ENCODE measurements around the gene PTTG1IP. TPM values are rescaled to one million over a fixed set of nuclear protein-coding genes. Genes with fewer than 3 reads are reported as not detected.
A peak's percentile ranks its signal among the peaks of the same experiment; 100 is the strongest.

Gene PTTG1IP
- total RNA-seq, 1 experiment from 2014 or later, result 96.0 TPM

DNA sequence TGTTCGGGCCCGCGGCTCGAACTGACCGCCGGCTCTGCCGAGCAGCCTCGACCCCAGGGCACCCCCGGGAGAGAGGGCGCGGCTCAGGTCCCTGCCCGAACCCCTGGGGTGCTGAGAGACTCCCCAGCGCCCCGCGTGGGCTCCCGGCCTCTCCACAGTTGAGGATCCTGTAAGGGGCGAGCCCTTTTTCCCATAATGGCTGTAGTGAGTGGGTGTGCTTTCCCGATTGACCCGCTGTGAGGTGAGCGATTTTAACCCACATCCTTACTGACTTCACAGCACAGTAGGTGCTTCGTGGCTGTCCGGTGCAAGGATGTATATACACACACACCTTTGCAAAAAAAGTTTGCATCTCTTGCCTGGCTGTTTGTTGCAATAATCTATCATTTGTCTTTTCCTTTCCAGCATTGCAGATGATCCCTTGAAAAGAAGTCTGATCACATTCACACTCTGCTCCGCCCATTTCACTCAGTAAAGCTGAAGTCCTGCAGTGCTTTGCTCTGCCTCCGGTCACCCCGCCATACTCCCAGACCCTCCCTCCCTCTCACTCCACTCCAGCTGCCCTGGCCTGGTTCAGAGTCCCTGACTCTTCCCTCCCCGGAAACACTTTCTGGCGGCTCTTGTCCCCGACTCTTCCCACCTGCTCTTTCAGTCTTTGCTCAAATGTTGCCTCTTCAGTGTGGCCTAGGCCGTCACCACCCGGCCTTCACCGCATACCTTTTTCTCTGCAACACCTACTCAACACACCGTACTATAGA is 70.9 kb downstream of the PTTG1IP start:
- TF ChIP-seq, protein P1, sequence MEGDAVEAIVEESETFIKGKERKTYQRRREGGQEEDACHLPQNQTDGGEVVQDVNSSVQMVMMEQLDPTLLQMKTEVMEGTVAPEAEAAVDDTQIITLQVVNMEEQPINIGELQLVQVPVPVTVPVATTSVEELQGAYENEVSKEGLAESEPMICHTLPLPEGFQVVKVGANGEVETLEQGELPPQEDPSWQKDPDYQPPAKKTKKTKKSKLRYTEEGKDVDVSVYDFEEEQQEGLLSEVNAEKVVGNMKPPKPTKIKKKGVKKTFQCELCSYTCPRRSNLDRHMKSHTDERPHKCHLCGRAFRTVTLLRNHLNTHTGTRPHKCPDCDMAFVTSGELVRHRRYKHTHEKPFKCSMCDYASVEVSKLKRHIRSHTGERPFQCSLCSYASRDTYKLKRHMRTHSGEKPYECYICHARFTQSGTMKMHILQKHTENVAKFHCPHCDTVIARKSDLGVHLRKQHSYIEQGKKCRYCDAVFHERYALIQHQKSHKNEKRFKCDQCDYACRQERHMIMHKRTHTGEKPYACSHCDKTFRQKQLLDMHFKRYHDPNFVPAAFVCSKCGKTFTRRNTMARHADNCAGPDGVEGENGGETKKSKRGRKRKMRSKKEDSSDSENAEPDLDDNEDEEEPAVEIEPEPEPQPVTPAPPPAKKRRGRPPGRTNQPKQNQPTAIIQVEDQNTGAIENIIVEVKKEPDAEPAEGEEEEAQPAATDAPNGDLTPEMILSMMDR (IDR thresholded peaks at IDR 0.05), result 0 out of 2 replicates have a peak, but pooled peaks have one; percentile 18
- TF ChIP-seq, protein P2, sequence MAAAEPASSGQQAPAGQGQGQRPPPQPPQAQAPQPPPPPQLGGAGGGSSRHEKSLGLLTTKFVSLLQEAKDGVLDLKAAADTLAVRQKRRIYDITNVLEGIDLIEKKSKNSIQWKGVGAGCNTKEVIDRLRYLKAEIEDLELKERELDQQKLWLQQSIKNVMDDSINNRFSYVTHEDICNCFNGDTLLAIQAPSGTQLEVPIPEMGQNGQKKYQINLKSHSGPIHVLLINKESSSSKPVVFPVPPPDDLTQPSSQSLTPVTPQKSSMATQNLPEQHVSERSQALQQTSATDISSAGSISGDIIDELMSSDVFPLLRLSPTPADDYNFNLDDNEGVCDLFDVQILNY (CRISPR knock-in tag; IDR thresholded peaks at IDR 0.05), result no peak
- TF ChIP-seq, protein P3, sequence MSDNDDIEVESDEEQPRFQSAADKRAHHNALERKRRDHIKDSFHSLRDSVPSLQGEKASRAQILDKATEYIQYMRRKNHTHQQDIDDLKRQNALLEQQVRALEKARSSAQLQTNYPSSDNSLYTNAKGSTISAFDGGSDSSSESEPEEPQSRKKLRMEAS (CRISPR knock-in tag; IDR thresholded peaks at IDR 0.05), result 0 out of 2 replicates have a peak, but pooled peaks have one; percentile 29
- TF ChIP-seq, protein P4, sequence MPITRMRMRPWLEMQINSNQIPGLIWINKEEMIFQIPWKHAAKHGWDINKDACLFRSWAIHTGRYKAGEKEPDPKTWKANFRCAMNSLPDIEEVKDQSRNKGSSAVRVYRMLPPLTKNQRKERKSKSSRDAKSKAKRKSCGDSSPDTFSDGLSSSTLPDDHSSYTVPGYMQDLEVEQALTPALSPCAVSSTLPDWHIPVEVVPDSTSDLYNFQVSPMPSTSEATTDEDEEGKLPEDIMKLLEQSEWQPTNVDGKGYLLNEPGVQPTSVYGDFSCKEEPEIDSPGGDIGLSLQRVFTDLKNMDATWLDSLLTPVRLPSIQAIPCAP (CRISPR knock-in tag; IDR thresholded peaks at IDR 0.05), result no peak
- peak; percentile 65 for ATAC-seq
- Mint-ChIP-seq H3K4me3 (peak overlapping the region; percentile 82), H3K27ac (peak overlapping the region; percentile 91), H3K9me3 (no peaks in the 10 kb centered on the region), H3K27me3 (ENCODE audit: low read depth) (no peaks in the 10 kb centered on the region), H3K4me1 (peaks cover 25% of the 10 kb centered on the region), H3K36me3 (peaks cover 53% of the 10 kb centered on the region)
- ChIA-PET POLR2A (interaction anchor here (1.1 kb wide), 1 partner anchor 9 kb away, joined by 3 read pairs; no protein-coding TSS in a partner anchor), CTCF (interaction anchor here (1.0 to 3.1 kb wide), 7 partner anchors 9 to 292 kb away, joined by 3 to 17 read pairs (median 6); partner anchors contain the start of gene PTTG1IP)
- no peak for DNase-seq (ENCODE audit: low spot score)

DNA sequence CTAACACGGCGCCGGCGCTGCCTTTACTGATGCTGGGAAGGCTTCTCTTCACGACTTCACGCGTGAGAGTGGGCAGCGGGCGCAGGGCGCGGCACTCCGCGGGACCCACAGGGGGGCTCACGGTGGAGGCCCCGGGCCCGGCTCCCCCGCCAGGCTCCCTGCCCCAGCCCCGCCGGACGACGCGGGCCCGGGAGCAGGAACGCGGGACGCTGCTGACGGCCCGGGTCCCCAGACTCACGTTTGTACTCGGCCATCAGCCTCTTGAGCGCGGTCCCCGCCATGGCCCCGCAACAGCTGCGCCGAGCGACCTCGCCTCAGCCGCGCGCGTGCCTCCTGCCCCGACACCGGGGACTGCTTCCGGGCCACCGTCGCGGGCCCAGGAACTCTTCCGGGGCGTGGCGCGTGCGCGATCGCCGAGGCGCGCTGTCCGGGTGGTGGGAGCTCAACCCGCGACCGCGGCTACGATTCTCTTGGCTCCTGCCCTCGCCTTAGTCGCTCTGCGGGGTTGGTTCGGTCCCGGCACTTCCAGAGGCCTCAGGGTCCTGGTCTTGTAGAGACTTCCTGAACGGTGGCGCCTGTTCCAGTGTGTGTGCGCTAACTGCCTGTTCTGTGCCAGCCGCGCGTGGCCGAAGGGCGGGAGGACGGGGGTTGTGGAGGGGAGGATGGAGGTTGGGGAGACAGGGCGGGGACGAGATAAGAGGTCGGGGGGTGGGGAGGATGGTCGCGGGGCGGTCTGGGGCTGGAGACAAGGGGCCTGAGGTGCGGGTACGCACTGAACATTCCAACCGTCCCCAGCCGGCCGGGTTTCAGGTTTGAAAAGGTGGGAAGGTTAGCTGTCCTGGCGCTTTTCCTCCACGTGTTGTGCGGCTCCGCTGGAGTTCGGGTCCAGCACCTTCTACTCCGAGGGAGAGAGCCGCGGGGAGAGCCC is 71.8 kb downstream of the PTTG1IP start, which contains the start of gene UBE2G2:
Gene UBE2G2, minus strand, starts transcription at position 353 of the 928 bp plus-strand sequence. Its CDS starts 72 bp downstream, at position 281.
- Mint-ChIP-seq H3K36me3 (peaks cover 54% of the 10 kb centered on the region), H3K27ac (peak within 1 kb of the TSS; percentile 91), H3K4me1 (peaks cover 29% of the 10 kb centered on the region), H3K9me3 (no peaks in the 10 kb centered on the region), H3K4me3 (peak within 1 kb of the TSS; percentile 93), H3K27me3 (ENCODE audit: low read depth) (no peaks in the 10 kb centered on the region)
- ATAC-seq, result peak; percentile 73
- DNase-seq (ENCODE audit: low spot score), result peak; percentile 71
- ChIA-PET POLR2A (interaction anchor here (1.1 to 1.2 kb wide), 3 partner anchors 9 to 72 kb away, joined by 3 to 5 read pairs (median 3); partner anchors contain the start of genes PTTG1IP and SUMO3), CTCF (interaction anchor here (0.6 to 3.1 kb wide), 17 partner anchors 8 to 312 kb away, joined by 3 to 17 read pairs (median 4); partner anchors contain the start of genes PTTG1IP and SUMO3)
- TF ChIP-seq ZNF232 (CRISPR knock-in tag; IDR thresholded peaks at IDR 0.05) (peak; percentile 71; the same call in 1 of the 2 replicates), NR2C2 (CRISPR knock-in tag; IDR thresholded peaks at IDR 0.05) (peak; percentile 100), RELA (CRISPR knock-in tag; IDR thresholded peaks at IDR 0.05; ENCODE audit: borderline replicate concordance) (peak; percentile 85; the same call in 1 of the 2 replicates), ZNF317 (CRISPR knock-in tag; IDR thresholded peaks at IDR 0.05; ENCODE audit: borderline replicate concordance, low read depth) (peak; percentile 57; the same call in 1 of the 2 replicates), NR3C1 (CRISPR knock-in tag; conservative IDR thresholded peaks at IDR 0.05; ENCODE audit: low read depth) (no peak), TEAD4 (CRISPR knock-in tag; IDR thresholded peaks at IDR 0.05) (peak; percentile 45; the same call in 1 of the 2 replicates)
- TF ChIP-seq, protein P5, sequence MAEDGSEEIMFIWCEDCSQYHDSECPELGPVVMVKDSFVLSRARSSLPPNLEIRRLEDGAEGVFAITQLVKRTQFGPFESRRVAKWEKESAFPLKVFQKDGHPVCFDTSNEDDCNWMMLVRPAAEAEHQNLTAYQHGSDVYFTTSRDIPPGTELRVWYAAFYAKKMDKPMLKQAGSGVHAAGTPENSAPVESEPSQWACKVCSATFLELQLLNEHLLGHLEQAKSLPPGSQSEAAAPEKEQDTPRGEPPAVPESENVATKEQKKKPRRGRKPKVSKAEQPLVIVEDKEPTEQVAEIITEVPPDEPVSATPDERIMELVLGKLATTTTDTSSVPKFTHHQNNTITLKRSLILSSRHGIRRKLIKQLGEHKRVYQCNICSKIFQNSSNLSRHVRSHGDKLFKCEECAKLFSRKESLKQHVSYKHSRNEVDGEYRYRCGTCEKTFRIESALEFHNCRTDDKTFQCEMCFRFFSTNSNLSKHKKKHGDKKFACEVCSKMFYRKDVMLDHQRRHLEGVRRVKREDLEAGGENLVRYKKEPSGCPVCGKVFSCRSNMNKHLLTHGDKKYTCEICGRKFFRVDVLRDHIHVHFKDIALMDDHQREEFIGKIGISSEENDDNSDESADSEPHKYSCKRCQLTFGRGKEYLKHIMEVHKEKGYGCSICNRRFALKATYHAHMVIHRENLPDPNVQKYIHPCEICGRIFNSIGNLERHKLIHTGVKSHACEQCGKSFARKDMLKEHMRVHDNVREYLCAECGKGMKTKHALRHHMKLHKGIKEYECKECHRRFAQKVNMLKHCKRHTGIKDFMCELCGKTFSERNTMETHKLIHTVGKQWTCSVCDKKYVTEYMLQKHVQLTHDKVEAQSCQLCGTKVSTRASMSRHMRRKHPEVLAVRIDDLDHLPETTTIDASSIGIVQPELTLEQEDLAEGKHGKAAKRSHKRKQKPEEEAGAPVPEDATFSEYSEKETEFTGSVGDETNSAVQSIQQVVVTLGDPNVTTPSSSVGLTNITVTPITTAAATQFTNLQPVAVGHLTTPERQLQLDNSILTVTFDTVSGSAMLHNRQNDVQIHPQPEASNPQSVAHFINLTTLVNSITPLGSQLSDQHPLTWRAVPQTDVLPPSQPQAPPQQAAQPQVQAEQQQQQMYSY (CRISPR knock-in tag; IDR thresholded peaks at IDR 0.05), result peak; percentile 47; the same call in 1 of the 2 replicates
- TF ChIP-seq, protein P6, sequence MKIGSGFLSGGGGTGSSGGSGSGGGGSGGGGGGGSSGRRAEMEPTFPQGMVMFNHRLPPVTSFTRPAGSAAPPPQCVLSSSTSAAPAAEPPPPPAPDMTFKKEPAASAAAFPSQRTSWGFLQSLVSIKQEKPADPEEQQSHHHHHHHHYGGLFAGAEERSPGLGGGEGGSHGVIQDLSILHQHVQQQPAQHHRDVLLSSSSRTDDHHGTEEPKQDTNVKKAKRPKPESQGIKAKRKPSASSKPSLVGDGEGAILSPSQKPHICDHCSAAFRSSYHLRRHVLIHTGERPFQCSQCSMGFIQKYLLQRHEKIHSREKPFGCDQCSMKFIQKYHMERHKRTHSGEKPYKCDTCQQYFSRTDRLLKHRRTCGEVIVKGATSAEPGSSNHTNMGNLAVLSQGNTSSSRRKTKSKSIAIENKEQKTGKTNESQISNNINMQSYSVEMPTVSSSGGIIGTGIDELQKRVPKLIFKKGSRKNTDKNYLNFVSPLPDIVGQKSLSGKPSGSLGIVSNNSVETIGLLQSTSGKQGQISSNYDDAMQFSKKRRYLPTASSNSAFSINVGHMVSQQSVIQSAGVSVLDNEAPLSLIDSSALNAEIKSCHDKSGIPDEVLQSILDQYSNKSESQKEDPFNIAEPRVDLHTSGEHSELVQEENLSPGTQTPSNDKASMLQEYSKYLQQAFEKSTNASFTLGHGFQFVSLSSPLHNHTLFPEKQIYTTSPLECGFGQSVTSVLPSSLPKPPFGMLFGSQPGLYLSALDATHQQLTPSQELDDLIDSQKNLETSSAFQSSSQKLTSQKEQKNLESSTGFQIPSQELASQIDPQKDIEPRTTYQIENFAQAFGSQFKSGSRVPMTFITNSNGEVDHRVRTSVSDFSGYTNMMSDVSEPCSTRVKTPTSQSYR (CRISPR knock-in tag; IDR thresholded peaks at IDR 0.05), result no peak
- TF ChIP-seq, protein P2 (CRISPR knock-in tag; IDR thresholded peaks at IDR 0.05), result peak; percentile 87
- TF ChIP-seq, protein P7, sequence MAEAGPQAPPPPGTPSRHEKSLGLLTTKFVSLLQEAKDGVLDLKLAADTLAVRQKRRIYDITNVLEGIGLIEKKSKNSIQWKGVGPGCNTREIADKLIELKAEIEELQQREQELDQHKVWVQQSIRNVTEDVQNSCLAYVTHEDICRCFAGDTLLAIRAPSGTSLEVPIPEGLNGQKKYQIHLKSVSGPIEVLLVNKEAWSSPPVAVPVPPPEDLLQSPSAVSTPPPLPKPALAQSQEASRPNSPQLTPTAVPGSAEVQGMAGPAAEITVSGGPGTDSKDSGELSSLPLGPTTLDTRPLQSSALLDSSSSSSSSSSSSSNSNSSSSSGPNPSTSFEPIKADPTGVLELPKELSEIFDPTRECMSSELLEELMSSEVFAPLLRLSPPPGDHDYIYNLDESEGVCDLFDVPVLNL (CRISPR knock-in tag; IDR thresholded peaks at IDR 0.05; ENCODE audit: borderline replicate concordance, low read depth), result 0 out of 2 replicates have a peak, but pooled peaks have one; percentile 37
